ENCODE measurements around the gene WNT8B. TPM values are rescaled to one million over a fixed set of nuclear protein-coding genes. Genes with fewer than 3 reads are reported as not detected.

Gene WNT8B
- total and polyA plus RNA-seq, 2 of the 13 experiments (the other 11 are each of a cell fraction or from before 2014, with no cell fraction given), result 0.07 to 0.20 TPM

DNA sequence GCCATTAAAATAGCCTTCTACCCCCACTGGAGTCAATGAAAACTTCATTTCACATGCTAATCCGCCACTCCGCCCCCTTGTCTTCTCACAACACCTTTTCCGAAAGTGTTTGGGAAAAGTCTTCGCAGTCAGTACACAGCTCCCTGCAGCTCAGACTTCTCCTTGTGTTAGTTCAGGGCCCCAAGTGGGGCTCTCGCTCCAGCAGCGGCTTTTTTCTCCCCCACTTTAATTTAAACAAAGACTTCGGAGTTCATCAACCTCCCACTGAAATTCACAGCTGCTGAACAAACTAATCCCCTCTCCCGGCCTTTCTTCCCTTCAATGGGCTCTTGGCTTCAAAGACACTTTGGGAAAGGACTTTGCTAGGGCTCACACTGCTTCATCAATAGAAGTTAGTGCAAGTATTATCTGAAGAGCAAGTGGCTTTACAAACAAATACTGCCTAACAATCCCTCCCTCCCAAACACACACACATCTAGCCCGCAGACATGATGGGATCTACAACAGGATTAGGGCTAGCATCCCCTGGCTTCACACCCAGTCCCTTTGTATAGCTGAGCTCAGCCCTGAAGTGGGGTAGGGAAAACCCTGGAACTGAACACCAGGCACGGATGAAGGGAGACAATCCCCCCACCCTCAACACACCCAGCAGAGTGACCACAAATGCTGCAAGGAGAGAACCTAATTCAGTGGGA lies 23.1 kb downstream of the WNT8B start:
- Histone ChIP-seq H3K4me3 (replicated peaks in 1 of 3; ENCODE audit: insufficient read depth in 1 of 3, low read depth in 2 of 3, low read length in 3 of 3) (no peak overlapping the region), H4K20me1 (ENCODE audit: insufficient read depth, low read length) (no peaks in the 10 kb centered on the region), H3K79me2 (ENCODE audit: insufficient read depth, low read length) (no peaks in the 10 kb centered on the region), H2AFZ (ENCODE audit: low read length) (no peak overlapping the region), H3K4me2 (ENCODE audit: low read depth, low read length) (no peak overlapping the region), H3K9me3 (ENCODE audit: low read length) (no peaks in the 10 kb centered on the region), H3K9ac (ENCODE audit: insufficient read depth, low read depth, low read length) (no peak overlapping the region), H3K27ac (ENCODE audit: extremely low read length, insufficient read depth, low read length) (no peak overlapping the region), H3K4me1 (ENCODE audit: insufficient read depth, low read length) (peaks cover 10% of the 10 kb centered on the region; the same call in 1 of the 2 replicates), H3K27me3 (ENCODE audit: control insufficient read depth in 1 of 2, insufficient read depth in 2 of 2, low read length in 2 of 2) (no peaks in the 10 kb centered on the region), H3K36me3 (replicated peaks in 1 of 2; ENCODE audit: control insufficient read depth in 1 of 2, insufficient read depth in 2 of 2, low read length in 2 of 2) (peaks cover 0 to 3% of the 10 kb centered on the region in 2 experiments; a peak in 1 of 5 replicates)
- FAIRE-seq (no peak), ATAC-seq (no peak), DNase-seq (ENCODE audit: low spot score) (no peak)
- WGBS (ENCODE audit: low lambda C conversion rate), result 87% methylated on average over 10 of the region's 10 CpGs
- in situ Hi-C loops (cut with HindIII; ENCODE audit: extremely low pct_ligation_motif_present, low pct_unique_long_range_greater_than_20kb) (no loop called here), intact Hi-C loops (cut with micrococcal nuclease; ENCODE audit: unreplicated experiment) (no loop called here)
- POLR2A ChIA-PET, result no interaction called here
- CTCF ChIA-PET (ENCODE audit: low intra/inter-chr PET ratio, low total read pairs), result no interaction called here
- TF ChIP-seq ELF3 (CRISPR knock-in tag; IDR thresholded peaks at IDR 0.05), result no peak
- no peak for TF ChIP-seq KDM5A (IDR thresholded peaks at IDR 0.05; ENCODE audit: borderline replicate concordance, low read length)
- no peak for TF ChIP-seq MEF2D (CRISPR knock-in tag; IDR thresholded peaks at IDR 0.05)
- no peak for TF ChIP-seq KDM6A (CRISPR knock-in tag; IDR thresholded peaks at IDR 0.05; ENCODE audit: low read depth)
- no peak for TF ChIP-seq NFKB2 (CRISPR knock-in tag; IDR thresholded peaks at IDR 0.05; ENCODE audit: borderline replicate concordance)
- no peak for TF ChIP-seq ZEB1 (IDR thresholded peaks at IDR 0.05; ENCODE audit: insufficient replicate concordance, low read depth)
- TF ChIP-seq MED1 (CRISPR knock-in tag; IDR thresholded peaks at IDR 0.05), result no peak
- TF ChIP-seq, protein P1, sequence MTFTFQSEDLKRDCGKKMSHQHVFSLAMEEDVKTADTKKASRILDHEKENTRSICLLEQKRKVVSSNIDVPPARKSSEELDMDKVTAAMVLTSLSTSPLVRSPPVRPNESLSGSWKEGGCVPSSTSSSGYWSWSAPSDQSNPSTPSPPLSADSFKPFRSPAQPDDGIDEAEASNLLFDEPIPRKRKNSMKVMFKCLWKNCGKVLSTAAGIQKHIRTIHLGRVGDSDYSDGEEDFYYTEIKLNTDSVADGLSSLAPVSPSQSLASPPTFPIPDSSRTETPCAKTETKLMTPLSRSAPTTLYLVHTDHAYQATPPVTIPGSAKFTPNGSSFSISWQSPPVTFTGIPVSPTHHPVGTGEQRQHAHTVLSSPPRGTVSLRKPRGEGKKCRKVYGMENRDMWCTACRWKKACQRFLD (CRISPR knock-in tag; IDR thresholded peaks at IDR 0.05; ENCODE audit: borderline replicate concordance), result no peak
- TF ChIP-seq TP53 (CRISPR knock-in tag; conservative IDR thresholded peaks at IDR 0.05), result no peak
- TF ChIP-seq NFAT5 (CRISPR knock-in tag; IDR thresholded peaks at IDR 0.05), result no peak
- no peak for TF ChIP-seq GABPB1 (CRISPR knock-in tag; IDR thresholded peaks at IDR 0.05)
- TF ChIP-seq ZNF362 (CRISPR knock-in tag; IDR thresholded peaks at IDR 0.05; ENCODE audit: borderline replicate concordance), result no peak
- no TSS peak for BruUV-seq (replicated peaks)

Data from HepG2 (cell line).